Superior temporal gyrus (tissue), 1 donor: Measurements from ENCODE around the gene SENP7.
A peak's percentile ranks its signal among the peaks of the same experiment; 100 is the strongest.
"Not testable (repeated sequence)": the region's sequence is repeated elsewhere in the genome, so short reads cannot be mapped to it uniquely, and the experiment has no call there.

Experiments
- DNase-seq: peaks from one replicate; pipeline ENCODE4 v3.0.0-alpha.2; 2016; ENCODE audit errors: extremely low spot score

The SENP7 gene

DNA sequence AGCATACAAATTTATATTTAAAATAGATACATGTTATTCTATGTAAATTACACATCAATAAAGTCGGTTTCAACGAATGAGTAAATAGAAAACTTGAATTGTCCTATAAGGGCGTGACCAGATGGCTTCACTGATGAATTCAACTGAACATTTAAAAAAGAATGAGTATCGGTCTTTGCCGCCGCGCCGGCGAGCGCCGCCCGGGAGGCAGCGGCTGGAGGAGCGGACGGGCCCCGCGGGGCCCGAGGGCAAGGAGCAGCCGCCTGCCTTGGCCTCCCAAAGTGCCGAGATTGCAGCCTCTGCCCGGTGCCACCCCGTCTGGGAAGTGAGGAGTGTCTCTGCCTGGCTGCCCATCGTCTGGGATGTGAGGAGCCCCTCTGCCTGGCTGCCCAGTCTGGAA, 74.4 kb downstream of the SENP7 start:
- DNase-seq: not testable (repeated sequence)

DNA sequence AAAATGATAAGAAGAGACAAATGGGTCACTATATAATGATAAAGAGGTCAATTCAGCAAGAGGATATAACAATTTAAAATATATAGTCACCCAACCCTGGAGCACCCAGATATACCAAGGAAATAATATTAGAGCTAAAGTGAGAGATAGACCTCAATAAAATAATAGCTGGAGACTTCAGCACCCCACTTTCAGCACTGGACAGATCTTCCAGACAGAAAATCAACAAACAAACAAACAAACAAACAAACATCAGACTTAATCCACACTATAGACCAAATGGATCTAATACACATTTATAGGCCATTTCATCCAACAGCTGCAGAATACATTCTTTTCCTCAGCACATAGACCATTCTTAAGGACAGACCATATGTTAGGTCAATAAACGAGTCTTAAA, 79.4 kb downstream of the SENP7 start:
- DNase-seq: no peak

DNA sequence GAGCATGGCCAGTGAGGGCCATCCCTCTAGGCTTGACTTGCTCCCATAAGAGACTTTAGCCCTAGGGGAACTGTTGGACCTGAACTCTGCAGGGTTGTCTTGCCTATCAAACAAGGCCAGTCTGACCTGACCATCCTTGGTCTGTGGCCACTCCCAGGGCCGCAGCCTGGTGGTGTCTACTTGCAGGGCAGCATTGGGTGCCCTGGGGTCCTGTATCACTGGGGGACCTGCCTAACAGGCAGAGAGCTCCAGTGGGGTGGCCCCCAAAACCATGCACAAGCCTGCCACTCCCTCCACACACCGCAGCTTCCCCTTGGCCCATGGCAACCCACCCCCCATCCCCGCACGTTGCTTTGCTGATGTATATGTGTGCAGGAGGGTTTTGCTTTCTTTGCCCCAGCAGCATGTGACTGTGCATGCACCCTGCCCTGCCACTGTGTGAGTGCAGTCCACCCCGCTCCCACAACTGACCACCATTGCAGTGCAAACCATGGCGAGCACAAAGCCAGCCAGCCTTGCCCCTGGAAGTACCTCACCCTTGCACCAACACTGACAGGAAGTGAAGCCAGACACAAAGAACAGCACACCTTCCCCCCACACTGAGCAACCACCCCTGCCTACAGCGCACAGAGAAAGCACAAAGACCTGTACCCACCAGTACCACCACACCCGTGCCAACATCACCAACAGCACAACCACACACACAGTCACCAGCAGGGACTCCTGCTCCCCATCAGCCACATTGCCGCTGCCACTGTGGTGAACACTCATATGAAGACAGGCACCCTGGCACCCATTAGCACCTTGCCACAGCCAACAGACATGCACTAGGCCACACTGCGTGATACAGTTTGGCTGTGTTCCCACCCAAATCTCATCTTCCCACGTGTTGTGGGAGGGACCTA, 88.8 kb downstream of the SENP7 start:
- DNase-seq: no peak

GRCh38 chr3:101418851-101419250, 94.2 kb downstream of the SENP7 start:
- DNase-seq: no peak

GRCh38 chr3:101414121-101414520, 98.9 kb downstream of the SENP7 start:
- no peak for DNase-seq

DNA sequence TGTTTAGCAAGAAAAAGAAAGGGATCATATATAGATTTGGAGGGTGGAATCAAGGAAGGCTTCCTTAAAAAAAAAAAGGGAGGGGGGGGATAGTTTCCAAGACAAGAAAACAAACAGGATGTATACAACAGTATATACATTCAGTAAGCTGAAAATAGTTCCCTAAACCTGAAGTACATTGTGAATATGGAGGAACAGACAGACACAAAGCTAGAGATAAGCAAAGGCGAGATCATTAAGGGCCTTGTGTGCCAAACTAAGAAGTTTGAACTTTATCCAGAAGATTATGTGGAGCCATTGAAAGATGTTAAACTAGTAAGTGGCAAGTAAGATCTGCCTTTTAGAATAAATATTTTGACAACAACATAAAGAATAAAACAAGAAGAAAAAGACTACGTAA, 99.4 kb downstream of the SENP7 start:
- no peak for DNase-seq

DNA sequence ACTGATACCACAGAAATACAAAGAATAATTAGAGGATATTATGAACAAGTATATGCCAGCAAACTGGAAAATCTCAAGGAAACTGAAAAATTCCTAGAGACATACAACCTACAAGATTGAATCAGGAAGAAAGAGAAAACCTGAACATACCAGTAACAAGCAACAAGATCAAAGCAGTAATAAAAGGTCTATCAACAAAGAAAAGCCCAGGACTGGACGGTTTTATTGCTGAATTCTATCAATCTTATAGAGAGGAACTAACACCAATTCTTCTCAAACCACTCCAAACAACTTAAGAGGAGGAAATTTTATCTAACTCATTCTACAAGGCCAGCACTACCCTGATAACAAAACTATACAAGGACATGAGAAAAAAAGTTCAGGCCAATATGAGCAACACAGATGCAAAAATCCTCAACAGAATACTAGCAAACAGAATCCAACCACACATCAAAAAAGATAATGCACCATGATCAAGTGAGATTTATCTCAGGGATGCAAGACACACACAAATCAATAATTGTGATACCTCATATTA, 121.5 kb downstream of the SENP7 start:
- DNase-seq: no peak

DNA sequence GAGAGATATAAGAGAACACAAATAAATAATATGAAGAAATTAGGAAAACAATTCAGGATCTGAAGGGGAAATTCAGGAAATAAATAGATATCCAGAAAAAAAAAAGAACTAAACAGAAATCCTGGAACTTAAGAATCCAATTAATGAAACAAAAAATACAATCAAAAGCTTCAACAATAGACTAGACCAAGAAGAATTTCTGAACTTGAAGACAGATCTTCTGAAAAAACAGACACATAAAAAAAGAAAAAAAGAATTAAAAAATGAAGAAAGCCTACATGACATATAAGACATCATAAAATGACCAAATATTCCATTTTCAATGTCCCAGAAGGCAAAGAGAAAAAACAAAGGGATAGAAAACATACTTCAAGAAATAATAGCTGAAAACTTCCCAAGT, 124.3 kb downstream of the SENP7 start:
- no peak for DNase-seq

DNA sequence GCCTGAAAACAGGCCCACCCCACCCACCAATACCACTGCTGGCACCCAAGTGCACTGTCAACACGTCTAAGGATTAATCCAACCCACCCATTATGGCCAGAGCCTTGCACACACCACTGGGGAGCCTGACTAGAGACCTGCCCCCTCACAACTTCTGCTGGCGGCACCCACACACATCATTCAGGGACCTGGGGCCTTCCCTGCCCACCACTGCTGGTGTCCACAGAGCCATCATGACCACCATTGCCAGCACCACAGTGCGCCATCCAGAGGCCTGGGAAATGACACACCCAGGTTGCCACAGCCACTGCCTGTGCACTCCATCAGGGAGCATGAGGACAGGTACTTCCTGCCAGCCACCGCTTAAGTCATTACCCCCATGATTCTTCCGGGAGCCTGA, 125.7 kb downstream of the SENP7 start:
- DNase-seq: no peak

DNA sequence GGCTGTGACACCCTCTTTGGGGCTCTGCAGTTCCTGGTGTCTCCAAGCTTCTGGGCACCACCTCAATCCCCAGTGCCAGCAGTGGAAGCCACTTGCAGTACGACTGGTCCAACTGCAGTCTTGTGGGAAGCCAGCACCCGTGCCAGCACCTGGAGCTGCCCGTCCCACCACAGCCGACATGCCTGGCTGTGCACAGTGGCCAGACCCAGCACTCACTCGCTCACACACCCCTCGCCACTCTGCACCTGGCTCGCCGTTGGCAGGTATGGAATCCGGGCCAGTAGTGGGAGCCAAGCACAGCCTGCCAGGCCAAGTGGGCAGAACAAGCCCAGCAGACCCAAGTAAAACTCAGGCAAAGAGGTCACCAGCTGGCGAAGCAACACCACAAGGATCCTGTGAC, 128.6 kb downstream of the SENP7 start:
- DNase-seq: no peak

GRCh38 chr3:101383656-101384055, 129.4 kb downstream of the SENP7 start:
- no peak for DNase-seq

GRCh38 chr3:101383156-101383575, 129.8 kb downstream of the SENP7 start:
- DNase-seq: no peak

- DNase-seq: peak; percentile 69
These were observed 131.2 kb downstream of the SENP7 start for GRCh38 chr3:101381809-101382208.

GRCh38 chr3:101379658-101380376, 133.2 kb downstream of the SENP7 start:
- no peak for DNase-seq

- DNase-seq: no peak
These were observed 135.2 kb downstream of the SENP7 start for GRCh38 chr3:101377796-101378195.

GRCh38 chr3:101377209-101377608, 135.8 kb downstream of the SENP7 start:
- DNase-seq: no peak

GRCh38 chr3:101375586-101375985, 137.4 kb downstream of the SENP7 start:
- DNase-seq: no peak

DNA sequence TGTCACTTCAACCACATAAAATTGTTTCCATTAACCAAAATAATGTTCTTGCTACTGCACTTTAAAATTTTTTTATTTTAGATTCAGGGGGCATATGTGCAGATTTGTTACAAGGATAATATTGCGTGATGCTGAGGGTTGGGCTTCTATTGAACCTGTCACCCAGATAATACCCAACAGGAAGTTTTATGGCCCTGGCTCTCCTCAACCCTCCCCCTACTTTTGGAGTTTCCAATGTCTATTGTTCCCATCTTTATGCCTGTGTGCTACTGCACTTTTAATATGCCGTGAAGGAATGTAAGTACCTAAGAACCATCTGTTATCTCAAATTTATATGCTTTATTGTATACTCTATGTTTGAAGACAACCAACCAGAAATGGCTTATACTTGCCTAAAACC, 150.6 kb downstream of the SENP7 start:
- DNase-seq: no peak

DNA sequence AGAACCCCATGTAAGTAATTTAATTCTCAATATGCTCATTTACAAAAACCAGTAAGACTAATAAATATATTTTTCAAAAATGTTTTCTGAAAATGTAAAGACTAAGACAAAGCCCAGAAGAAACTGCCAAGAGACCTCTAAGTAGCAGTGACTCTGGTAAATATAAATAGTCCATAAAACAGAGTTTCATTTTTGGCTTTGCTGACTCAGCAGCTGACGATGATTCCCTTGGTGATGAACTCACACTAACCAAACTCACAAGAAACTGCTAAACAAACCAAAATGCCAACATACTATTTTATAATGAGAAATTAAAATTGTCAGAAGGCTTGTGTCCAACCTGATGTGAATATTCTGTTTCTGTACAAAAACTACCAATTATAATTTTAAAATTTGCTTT, 161.2 kb downstream of the SENP7 start:
- DNase-seq: no peak

GRCh38 chr3:101340591-101340990, 172.4 kb downstream of the SENP7 start:
- no peak for DNase-seq

GRCh38 chr3:101333883-101334282, 179.1 kb downstream of the SENP7 start:
- no peak for DNase-seq

DNA sequence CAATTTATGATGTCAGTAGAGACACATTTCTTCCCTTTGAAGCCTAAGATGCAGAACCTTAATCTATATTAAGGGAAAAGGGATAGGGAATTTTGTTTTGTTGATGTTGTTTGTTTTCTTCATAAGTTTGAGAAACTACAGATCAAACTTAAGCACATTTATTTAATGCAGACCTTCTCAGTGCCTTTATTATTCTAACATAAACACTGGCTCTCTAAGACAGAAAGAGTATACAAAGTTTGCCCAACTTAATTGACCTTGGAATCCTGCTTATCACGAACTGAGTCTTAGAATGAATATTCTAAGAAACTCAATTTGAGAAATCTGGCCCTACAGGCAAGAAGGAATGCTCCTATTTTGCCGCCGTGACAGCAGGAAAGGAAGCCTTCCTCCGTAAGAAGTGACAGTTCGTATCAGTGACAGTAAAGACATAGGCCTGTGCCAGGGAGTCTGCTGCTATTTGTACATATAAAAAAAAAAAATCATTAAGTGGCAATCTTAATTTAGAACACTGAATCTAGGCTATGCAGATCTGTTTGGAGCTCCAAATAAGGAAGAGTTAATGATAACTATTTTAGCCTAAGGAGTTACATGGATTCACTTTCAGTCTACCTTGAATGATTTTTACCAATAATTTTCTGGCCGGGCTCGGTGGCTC, 183.9 kb downstream of the SENP7 start:
- DNase-seq: no peak
